ENCODE data around the gene APOLD1. TPM values are rescaled to one million over a fixed set of nuclear protein-coding genes. Genes with fewer than 3 reads are reported as not detected.

Gene APOLD1
- total and polyA plus RNA-seq, 2 of the 8 experiments (the other 6 are each of a cell fraction or from before 2014, with no cell fraction given) = 0.12 to 0.71 TPM

- H3K79me2 ChIP-seq (ENCODE audit: control insufficient read depth in 1 of 2, insufficient read depth in 2 of 2, low read length in 2 of 2) = no peaks in the 10 kb centered on the region
- no peaks in the 10 kb centered on the region for H3K27me3 ChIP-seq (replicated peaks in 1 of 4; ENCODE audit: control insufficient read depth in 3 of 4, extremely low read depth in 1 of 4, insufficient read depth in 3 of 4, low read length in 3 of 4)
- DNase-seq (ENCODE audit: low read depth in 1 of 2, low spot score in 2 of 2) = no peak
- CTCF ChIA-PET (ENCODE audit: partially characterized antibody) = interaction anchor here (0.8 to 3.4 kb wide), 6 partner anchors 9 to 414 kb away, joined by 3 to 17 read pairs (median 4); no protein-coding TSS in a partner anchor
- H3K27ac ChIP-seq (ENCODE audit: low read depth, low read length) = no peak overlapping the region
- no peak overlapping the region for H4K5ac ChIP-seq (ENCODE audit: insufficient read length, low read depth, low read length)
- no peak overlapping the region for H2AFZ ChIP-seq (ENCODE audit: low read length)
- TF ChIP-seq BACH1 (IDR thresholded peaks at IDR 0.05; ENCODE audit: low read length) (no peak), TCF12 (IDR thresholded peaks at IDR 0.05; ENCODE audit: low read depth, low read length) (no peak), KDM4A (IDR thresholded peaks at IDR 0.05; ENCODE audit: low read depth, low read length, severe bottlenecking) (no peak), HDAC6 (IDR thresholded peaks at IDR 0.05; ENCODE audit: low read depth, low read length) (no peak), CREB1 (IDR thresholded peaks at IDR 0.05) (no peak), GABPA (IDR thresholded peaks at IDR 0.05; ENCODE audit: borderline replicate concordance, insufficient read depth, low read length) (no peak), JUND (IDR thresholded peaks at IDR 0.05; ENCODE audit: low read length) (no peak), CTBP2 (IDR thresholded peaks at IDR 0.05; ENCODE audit: borderline replicate concordance, insufficient read depth, insufficient read length, low read length) (no peak), GTF2F1 (IDR thresholded peaks at IDR 0.05; ENCODE audit: borderline replicate concordance, low read depth, low read length) (no peak), SP1 (IDR thresholded peaks at IDR 0.05; ENCODE audit: low read depth, low read length) (no peak), ATF2 (IDR thresholded peaks at IDR 0.05; ENCODE audit: low read length) (no peak), EZH2 (IDR thresholded peaks at IDR 0.05; ENCODE audit: low read depth, low read length, severe bottlenecking) (no peak), ASH2L (IDR thresholded peaks at IDR 0.05; ENCODE audit: low read length) (no peak), PHF8 (conservative IDR thresholded peaks at IDR 0.05; ENCODE audit: low read depth, low read length) (no peak)
- no peaks in the 10 kb centered on the region for H3K9me3 ChIP-seq (ENCODE audit: insufficient read depth in 2 of 2, low read depth in 1 of 2, low read length in 1 of 2)
- no peaks in the 10 kb centered on the region for H3K36me3 ChIP-seq (ENCODE audit: control insufficient read depth in 2 of 4, insufficient read depth in 4 of 4, low read length in 3 of 4)
- no peaks in the 10 kb centered on the region for H4K20me1 ChIP-seq (replicated peaks in 1 of 2; ENCODE audit: control insufficient read depth in 1 of 2, insufficient read depth in 2 of 2, low read length in 2 of 2)
- H4K8ac ChIP-seq (ENCODE audit: extremely low read depth, insufficient read depth, low read length) = no peak overlapping the region
- no peak overlapping the region for H3K9ac ChIP-seq (replicated peaks in 1 of 4; ENCODE audit: extremely low read depth in 1 of 4, low read depth in 3 of 4, low read length in 3 of 4)
- POLR2A ChIA-PET (ENCODE audit: partially characterized antibody) = interaction anchor here (1.0 kb wide), 1 partner anchor 52 kb away, joined by 3 read pairs; no protein-coding TSS in a partner anchor
- no peak overlapping the region for H4K91ac ChIP-seq (replicated peaks; ENCODE audit: insufficient read length, low read length)
- H3K56ac ChIP-seq (replicated peaks; ENCODE audit: insufficient read length, low read depth, low read length) = no peak overlapping the region
- H2AK5ac ChIP-seq (ENCODE audit: low read depth, low read length) = no peak overlapping the region
- H3K14ac ChIP-seq (ENCODE audit: insufficient read length) = no peak overlapping the region
- no peak overlapping the region for H3K4me2 ChIP-seq (ENCODE audit: insufficient read depth in 1 of 2, low read depth in 2 of 2, low read length in 2 of 2)
- H3K23ac ChIP-seq (ENCODE audit: insufficient read length) = no peak overlapping the region
- H3K18ac ChIP-seq (ENCODE audit: extremely low read depth, low read length) = no peak overlapping the region
- no peaks in the 10 kb centered on the region for H3K4me1 ChIP-seq (replicated peaks in 1 of 4; ENCODE audit: control insufficient read depth in 3 of 4, insufficient read depth in 4 of 4, low read length in 3 of 4)
- H3K4ac ChIP-seq (replicated peaks; ENCODE audit: insufficient read length, low read depth, low read length) = no peak overlapping the region
- no peak for FAIRE-seq
- no peak overlapping the region for H2BK15ac ChIP-seq (ENCODE audit: low read length)
- H3K4me3 ChIP-seq (ENCODE audit: extremely low read depth in 1 of 4, insufficient read depth in 2 of 4, low read depth in 3 of 4, low read length in 4 of 4) = no peak overlapping the region
- H2BK12ac ChIP-seq (ENCODE audit: low read depth, low read length) = no peak overlapping the region
- no peaks in the 10 kb centered on the region for H3K79me1 ChIP-seq (ENCODE audit: low read depth, low read length)
- no peaks in the 10 kb centered on the region for H3K23me2 ChIP-seq (ENCODE audit: low read depth, low read length)
- H2BK120ac ChIP-seq (replicated peaks; ENCODE audit: low read depth, low read length) = no peak overlapping the region
- H2BK20ac ChIP-seq (ENCODE audit: low read length) = no peak overlapping the region
- no peak overlapping the region for H2BK5ac ChIP-seq (ENCODE audit: low read depth, low read length)
- 85% methylated on average over 3 of the region's 3 CpGs; no CpG with 5 or more reads in 1 of the 2 experiments for WGBS, 2 experiments (ENCODE audit: extremely low coverage in 1 of 2, insufficient coverage in 1 of 2, insufficient read length in 1 of 2, insufficient replicate concordance in 2 of 2, low coverage in 1 of 2, low lambda C conversion rate in 2 of 2, missing lambda C conversion rate in 1 of 2)
These were observed 12.3 kb downstream of the APOLD1 start for GRCh38 chr12:12797794-12798152.

Data from H1 (cell line).